PC-3 (cell line): ENCODE measurements around the gene RAB7A.

Experiments used
- CTCF ChIP-seq: fragments of 300-600 bp; sonication (generic); conservative IDR thresholded peaks from 2 replicates; pipeline ENCODE4 v1.5.1; 2017; ENCODE audit warnings: antibody characterized with exemption, low read depth, mild to moderate bottlenecking, low read length
- EZH2 ChIP-seq: fragments of 300-600 bp; sonication (generic); IDR thresholded peaks from one replicate; pipeline ENCODE4 v1.6.1; 2017; ENCODE audit warnings: antibody characterized with exemption, mild to moderate bottlenecking, low read length; ENCODE audit not compliant: unreplicated experiment
- EZH2phosphoT487 ChIP-seq: fragments of 300-600 bp; sonication (generic); IDR thresholded peaks from 2 replicates; pipeline ENCODE4 v1.6.1; 2018; ENCODE audit warnings: mild to moderate bottlenecking, antibody characterized with exemption, low read length, borderline replicate concordance

GRCh38 chr3:128845778-128846485 lies 119.9 kb downstream of the RAB7A start:
- TF ChIP-seq CTCF, result peak; percentile 31; the same call in 1 of the 2 replicates
- TF ChIP-seq EZH2, result no peak
- no peak for TF ChIP-seq EZH2phosphoT487
